OCI-LY1 (cell line): ENCODE data around the gene IL1R2.
"Not testable (repeated sequence)": the region's sequence is repeated elsewhere in the genome, so short reads cannot be mapped to it uniquely, and the experiment has no call there.

ENCODE experiments used
- H2AFZ ChIP-seq: fragments of 200-600 bp; sonication (generic), shearing (Covaris generic); 2 replicates; pipeline ENCODE4 v1.6.0; 2014; ENCODE audit warnings: antibody characterized with exemption, mild to moderate bottlenecking, low read length
- H3F3A ChIP-seq: fragments of 200-600 bp; sonication (generic), shearing (Covaris generic); 2 replicates; pipeline ENCODE4 v1.6.0; 2014; ENCODE audit warnings: mild to moderate bottlenecking, antibody characterized with exemption, low read length, moderate library complexity; ENCODE audit not compliant: insufficient read depth
- H3K27ac ChIP-seq: fragments of 200-600 bp; sonication (generic); 2 replicates; pipeline ENCODE4 v1.5.1; 2014; ENCODE audit warnings: low read length, mixed run types, mild to moderate bottlenecking, low read depth; ENCODE audit not compliant: poor library complexity, severe bottlenecking
- H3K27me3 ChIP-seq: fragments of 200-600 bp; sonication (generic); 2 replicates; pipeline ENCODE4 v1.6.0; 2014; ENCODE audit warnings: antibody characterized with exemption, mild to moderate bottlenecking, low read length, moderate library complexity; ENCODE audit not compliant: insufficient read depth
- H3K36me3 ChIP-seq: fragments of 200-600 bp; sonication (generic); 2 replicates; pipeline ENCODE4 v1.6.1; 2014; ENCODE audit warnings: mild to moderate bottlenecking, antibody characterized with exemption, low read length, moderate library complexity, mixed read lengths; ENCODE audit not compliant: insufficient read depth
- H3K4me1 ChIP-seq: fragments of 200-600 bp; sonication (generic); 2 replicates; pipeline ENCODE4 v1.5.1; 2014; ENCODE audit warnings: mild to moderate bottlenecking, low read length, moderate library complexity; ENCODE audit not compliant: insufficient read depth, severe bottlenecking
- H3K4me2 ChIP-seq: fragments of 200-600 bp; sonication (generic), shearing (Covaris generic); 2 replicates; pipeline ENCODE4 v1.6.1; 2014; ENCODE audit warnings: low read length
- H3K4me3 ChIP-seq: fragments of 200-600 bp; sonication (generic); 2 replicates; pipeline ENCODE4 v1.5.1; 2014; ENCODE audit warnings: low read length, low read depth, mild to moderate bottlenecking, mixed read lengths; ENCODE audit not compliant: poor library complexity, severe bottlenecking
- H3K79me2 ChIP-seq: fragments of 200-600 bp; shearing (Covaris generic); 2 replicates; pipeline ENCODE4 v1.6.1; 2016; ENCODE audit warnings: mixed run types, low read length, mixed read lengths; ENCODE audit not compliant: insufficient read depth
- H3K9ac ChIP-seq: fragments of 200-600 bp; sonication (generic), shearing (Covaris generic); 2 replicates; pipeline ENCODE4 v1.6.1; 2014; ENCODE audit warnings: mild to moderate bottlenecking, low read length, mixed read lengths
- H3K9me2 ChIP-seq: fragments of 200-600 bp; sonication (generic), shearing (Covaris generic); 2 replicates; pipeline ENCODE4 v1.6.1; 2014; ENCODE audit warnings: low read depth, mild to moderate bottlenecking, low read length, mixed read lengths
- H3K9me3 ChIP-seq: fragments of 200-600 bp; shearing (Covaris generic); 2 replicates; pipeline ENCODE4 v1.6.1; 2014; ENCODE audit warnings: low read length, mixed read lengths
- H4K20me1 ChIP-seq: fragments of 200-600 bp; sonication (generic), shearing (Covaris generic); 2 replicates; pipeline ENCODE4 v1.6.0; 2016; ENCODE audit warnings: mild to moderate bottlenecking, low read length; ENCODE audit not compliant: insufficient read depth
- CTCF ChIP-seq: fragments of 200-600 bp; sonication (generic), shearing (Covaris generic); IDR thresholded peaks from 2 replicates; pipeline ENCODE4 v1.5.1; 2017; ENCODE audit warnings: mild to moderate bottlenecking, antibody characterized with exemption, low read length, moderate library complexity, mixed read lengths
- EZH2 ChIP-seq: fragments of 200-600 bp; sonication (generic), shearing (Covaris generic); IDR thresholded peaks from 2 replicates; pipeline ENCODE4 v1.8.0; 2017; ENCODE audit warnings: borderline replicate concordance, mixed run types, mild to moderate bottlenecking, antibody characterized with exemption, low read length, moderate library complexity, mixed read lengths

The IL1R2 gene

GRCh38 chr2:102001767-102002142, 10.0 kb downstream of the IL1R2 start:
- Histone ChIP-seq H3K9ac (no peak overlapping the region), H3K27ac (no peak overlapping the region)

DNA sequence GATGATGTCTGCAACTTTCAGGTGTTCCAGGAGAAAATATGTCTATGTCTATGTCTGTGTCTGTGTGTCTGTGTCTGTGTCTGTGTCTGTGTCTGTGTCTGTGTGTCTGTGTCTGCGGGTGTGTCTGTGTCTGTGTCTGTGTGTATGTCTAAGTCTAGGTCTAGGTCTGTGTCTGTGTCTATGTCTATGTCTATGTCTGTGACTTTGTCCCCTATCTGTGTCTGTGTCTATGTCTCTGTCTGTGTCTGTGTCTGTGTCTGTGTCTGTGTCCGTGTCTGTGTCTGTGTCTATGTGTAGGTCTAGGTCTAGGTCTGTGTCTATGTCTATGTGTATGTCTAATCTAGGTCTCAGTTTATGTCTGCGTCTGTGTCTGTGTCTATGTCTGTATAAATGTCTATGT, 10.5 kb downstream of the IL1R2 start:
- Histone ChIP-seq H3K9ac (no peak overlapping the region), H4K20me1 (no peaks in the 10 kb centered on the region), H3K27me3 (no peaks in the 10 kb centered on the region), H2AFZ (no peak overlapping the region), H3K27ac (no peak overlapping the region), H3K9me3 (no peaks in the 10 kb centered on the region), H3K79me2 (no peaks in the 10 kb centered on the region), H3K4me1 (no peaks in the 10 kb centered on the region), H3K4me2 (no peak overlapping the region), H3K9me2 (no peaks in the 10 kb centered on the region), H3F3A (no peaks in the 10 kb centered on the region), H3K4me3 (no peak overlapping the region), H3K36me3 (no peaks in the 10 kb centered on the region)
- TF ChIP-seq CTCF (no peak), EZH2 (no peak)

More at GRCh38 chr2:102001767-102002142, 10.0 kb downstream of the IL1R2 start:
- Histone ChIP-seq H3K4me1 (no peaks in the 10 kb centered on the region), H3K9me2 (no peaks in the 10 kb centered on the region), H2AFZ (no peak overlapping the region), H3K9me3 (no peaks in the 10 kb centered on the region), H3K4me3 (no peak overlapping the region), H4K20me1 (no peaks in the 10 kb centered on the region), H3K4me2 (no peak overlapping the region), H3K36me3 (no peaks in the 10 kb centered on the region), H3K27me3 (no peaks in the 10 kb centered on the region), H3K79me2 (no peaks in the 10 kb centered on the region), H3F3A (no peaks in the 10 kb centered on the region)
- no peak for TF ChIP-seq CTCF
- no peak for TF ChIP-seq EZH2

DNA sequence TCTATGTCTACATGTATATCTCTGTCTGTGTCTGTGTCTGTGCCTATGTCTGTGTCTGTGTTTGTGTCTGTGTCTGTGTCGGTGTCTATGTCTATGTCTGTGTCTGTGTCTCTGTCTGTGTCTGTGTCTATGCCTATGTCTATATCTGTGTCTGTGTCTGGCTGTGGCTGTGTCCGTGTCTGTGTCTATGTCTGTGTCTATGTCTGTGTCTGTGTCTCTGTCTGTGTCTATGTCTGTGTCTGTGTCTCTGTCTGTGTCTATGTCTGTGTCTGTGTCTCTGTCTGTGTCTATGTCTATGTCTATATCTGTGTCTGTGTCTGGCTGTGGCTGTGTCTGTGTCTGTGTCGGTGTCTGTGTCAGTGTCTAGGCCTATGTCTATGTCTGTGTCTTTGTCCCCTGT, 11.1 kb downstream of the IL1R2 start:
- not testable (repeated sequence) for H3K36me3 ChIP-seq, H3K4me3 ChIP-seq, H4K20me1 ChIP-seq, H3K4me1 ChIP-seq, H3K9me2 ChIP-seq, H3K27ac ChIP-seq, H3K4me2 ChIP-seq, H3K9me3 ChIP-seq, H3K79me2 ChIP-seq, H2AFZ ChIP-seq, H3K9ac ChIP-seq, H3K27me3 ChIP-seq, H3F3A ChIP-seq

- Histone ChIP-seq H3F3A (no peaks in the 10 kb centered on the region), H3K27ac (no peak overlapping the region), H3K9me3 (no peaks in the 10 kb centered on the region), H3K4me2 (no peak overlapping the region), H3K79me2 (no peaks in the 10 kb centered on the region), H3K9me2 (no peaks in the 10 kb centered on the region), H3K9ac (no peak overlapping the region), H2AFZ (no peak overlapping the region), H4K20me1 (no peaks in the 10 kb centered on the region), H3K4me1 (no peaks in the 10 kb centered on the region), H3K27me3 (no peaks in the 10 kb centered on the region), H3K36me3 (no peaks in the 10 kb centered on the region), H3K4me3 (no peak overlapping the region)
- TF ChIP-seq EZH2: no peak
- no peak for TF ChIP-seq CTCF
Measured at GRCh38 chr2:102003696-102004095, 11.9 kb downstream of the IL1R2 start.
